ENCODE data around the gene PKDREJ.
"Not testable (repeated sequence)": the region's sequence is repeated elsewhere in the genome, so short reads cannot be mapped to it uniquely, and the experiment has no call there.

Gene PKDREJ

DNA sequence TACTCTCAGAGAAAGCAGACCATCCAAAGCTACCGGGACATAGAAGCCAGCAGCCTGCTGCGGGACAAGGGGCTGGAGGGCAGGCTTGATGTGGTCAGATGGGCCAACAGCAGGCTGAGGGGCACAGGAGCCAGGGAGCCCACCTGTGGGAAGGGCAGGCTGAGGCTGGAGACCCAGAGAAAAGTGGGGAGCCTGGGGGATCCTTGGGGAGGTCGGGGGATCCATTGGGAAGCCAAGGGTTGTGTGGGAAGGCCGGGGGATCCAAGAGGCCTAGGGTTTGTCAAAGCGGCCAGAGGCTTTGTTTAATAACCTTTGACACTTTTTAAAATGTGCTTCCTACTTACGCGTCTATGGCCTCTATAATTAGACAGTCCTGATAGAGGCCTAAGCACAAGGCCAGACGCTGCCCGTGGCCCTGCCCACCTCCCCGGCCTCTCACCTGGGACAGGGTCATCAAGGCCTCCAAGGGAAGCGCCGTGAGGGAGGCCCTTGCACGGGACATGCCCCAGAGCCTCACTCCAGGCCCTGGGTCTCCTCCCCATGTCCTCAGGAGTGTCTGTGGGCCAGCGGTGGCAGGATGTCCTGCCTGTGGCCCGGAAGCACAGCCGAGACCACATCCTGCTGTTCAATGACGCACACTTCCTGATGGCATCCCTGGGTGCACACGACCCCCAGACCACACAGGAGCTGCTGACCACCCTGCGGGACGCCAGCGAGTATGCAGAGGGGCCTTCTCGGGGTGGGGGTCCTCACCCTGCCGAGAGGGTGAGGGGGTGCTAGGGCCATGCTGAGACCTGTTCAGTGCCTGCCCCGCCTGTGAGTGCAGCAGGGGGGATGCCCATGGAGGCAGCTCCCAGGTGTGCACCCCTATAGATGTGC, 25.0 kb upstream of the PKDREJ start:
- DNase-seq: peak in 1 of 2 donors; percentile 13

DNA sequence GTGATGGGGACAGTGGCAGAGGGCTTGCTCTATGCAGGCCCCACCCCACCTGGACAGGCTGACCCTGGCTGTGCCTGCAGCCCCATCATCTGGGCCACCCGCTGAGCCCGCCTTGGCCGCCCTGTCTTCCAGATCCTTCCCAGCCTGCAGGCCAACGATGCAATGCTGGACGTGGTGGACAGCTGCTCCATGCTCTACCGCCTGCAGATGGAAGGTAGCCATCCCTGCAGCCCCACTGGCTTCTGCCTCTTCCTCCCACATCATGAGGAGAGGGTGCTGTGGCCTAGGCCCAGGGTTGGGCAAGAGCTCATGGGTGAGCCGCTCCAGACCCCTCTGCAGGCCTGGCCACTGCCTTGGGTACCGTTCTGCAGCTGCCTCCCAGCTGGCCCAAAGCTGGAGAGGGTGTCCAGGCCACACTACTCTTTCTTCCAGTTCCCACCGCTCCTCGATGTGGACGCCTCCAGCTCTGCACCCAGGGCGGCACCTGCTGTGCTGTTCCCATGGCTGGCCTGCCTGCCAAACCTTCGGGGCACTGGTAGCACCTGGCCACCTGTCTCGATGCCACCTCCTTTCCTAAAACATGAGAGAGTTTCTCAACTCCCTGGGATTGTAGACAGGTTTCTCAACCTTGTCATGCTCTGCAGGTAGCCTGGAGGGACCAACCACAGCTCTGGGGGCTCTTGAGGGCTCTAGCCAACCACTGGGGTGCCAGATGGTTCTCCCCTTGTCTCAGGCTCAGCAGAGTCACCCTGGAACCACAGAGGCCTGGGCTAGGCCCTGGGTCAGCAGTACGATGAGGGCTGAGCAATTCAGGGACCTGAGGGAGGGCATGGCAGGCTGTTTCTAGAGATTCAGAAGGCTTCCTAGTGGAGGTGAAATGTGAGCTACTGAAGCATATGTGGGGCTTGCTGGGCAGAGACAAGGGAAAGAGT, 24.1 kb upstream of the PKDREJ start:
- DNase-seq: no peak

DNA sequence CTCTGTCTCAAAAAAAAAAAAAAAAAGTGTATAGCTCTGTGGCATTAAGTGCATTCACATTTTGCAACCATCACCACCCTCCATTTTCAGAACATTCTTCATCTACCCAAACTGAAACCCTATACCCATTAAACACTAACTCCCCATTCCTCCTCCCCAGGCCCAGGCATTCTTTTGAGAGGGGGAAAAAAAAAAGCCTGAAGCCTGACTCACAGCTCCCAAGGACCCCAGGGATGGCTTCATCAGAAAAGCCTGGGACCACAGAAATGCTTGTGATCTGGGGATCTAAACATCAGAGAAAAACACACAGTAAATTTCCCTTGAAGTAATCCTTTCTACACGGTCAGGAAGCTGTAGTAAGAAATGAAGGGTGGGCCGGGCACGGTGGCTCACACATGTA, 22.9 kb upstream of the PKDREJ start:
- DNase-seq: no peak

DNA sequence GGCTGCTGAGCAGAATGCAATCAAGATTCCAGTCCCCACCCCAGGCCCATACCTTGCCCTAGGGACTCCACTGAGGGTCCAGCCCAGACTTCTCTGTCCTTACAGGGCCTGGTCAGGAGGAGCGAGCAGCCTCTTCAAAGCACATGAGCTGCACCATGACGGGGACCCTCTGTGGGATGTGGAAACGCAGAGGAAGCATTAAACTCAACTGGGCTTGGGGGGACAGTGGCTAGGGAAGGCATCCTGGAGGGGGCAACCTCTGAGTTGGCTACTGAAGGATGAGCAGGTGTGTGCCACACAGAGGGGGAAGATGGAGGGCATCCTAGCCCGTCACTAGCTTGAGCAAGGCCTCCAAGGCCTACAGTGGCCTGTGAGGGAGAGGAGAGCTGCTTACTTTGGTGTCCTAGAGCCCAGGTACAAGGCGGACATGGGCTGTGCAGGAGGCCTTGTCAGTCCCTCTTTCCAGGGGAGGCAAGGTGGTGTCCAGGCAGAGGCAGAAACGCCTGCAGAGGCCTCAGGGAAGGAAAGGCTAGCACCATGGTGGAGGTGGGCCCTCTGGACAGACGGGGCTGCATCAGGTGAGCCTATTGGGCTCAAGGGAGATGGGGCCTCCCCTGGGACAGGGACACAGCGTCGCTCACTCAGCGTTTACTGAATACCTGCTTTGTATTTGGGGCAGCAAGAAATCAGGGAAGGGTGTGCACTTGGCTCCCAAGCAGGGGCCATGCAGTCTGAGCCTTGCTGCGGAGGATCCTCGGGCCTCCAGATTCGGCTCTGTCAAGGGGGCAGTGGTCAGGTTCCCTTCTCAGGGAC, 18.9 kb upstream of the PKDREJ start:
- DNase-seq: no peak

DNA sequence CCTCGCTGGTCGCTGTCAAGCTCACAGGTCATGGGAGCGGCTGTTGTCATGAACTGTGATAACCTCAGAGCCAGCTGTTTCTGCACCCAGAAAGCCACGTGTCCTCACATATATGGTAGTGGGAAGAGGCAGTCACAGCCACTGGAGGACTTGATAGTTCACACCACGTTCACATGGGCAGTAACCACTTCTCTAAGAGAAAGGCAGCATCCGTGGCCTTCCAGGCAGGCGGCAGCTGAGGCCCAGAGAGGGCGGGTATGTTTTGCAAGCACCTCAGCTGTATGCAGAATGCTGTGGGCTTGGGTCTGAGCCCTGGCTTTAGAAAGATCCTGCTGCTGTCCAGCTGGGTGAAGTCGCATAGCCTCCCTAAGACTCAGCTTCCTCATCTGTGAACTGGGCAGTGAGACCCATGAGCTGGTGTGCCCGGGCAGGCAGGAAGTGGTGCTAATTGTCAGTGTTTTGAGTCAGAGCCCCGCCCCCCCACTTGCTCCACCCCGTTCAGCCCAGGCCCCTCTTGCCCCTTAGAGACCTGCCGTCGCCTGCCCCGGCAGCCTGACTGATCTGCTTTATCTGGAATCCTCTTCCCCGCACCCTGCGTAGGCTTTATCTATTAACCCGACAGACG, 18.0 kb upstream of the PKDREJ start:
- no peak for DNase-seq

DNA sequence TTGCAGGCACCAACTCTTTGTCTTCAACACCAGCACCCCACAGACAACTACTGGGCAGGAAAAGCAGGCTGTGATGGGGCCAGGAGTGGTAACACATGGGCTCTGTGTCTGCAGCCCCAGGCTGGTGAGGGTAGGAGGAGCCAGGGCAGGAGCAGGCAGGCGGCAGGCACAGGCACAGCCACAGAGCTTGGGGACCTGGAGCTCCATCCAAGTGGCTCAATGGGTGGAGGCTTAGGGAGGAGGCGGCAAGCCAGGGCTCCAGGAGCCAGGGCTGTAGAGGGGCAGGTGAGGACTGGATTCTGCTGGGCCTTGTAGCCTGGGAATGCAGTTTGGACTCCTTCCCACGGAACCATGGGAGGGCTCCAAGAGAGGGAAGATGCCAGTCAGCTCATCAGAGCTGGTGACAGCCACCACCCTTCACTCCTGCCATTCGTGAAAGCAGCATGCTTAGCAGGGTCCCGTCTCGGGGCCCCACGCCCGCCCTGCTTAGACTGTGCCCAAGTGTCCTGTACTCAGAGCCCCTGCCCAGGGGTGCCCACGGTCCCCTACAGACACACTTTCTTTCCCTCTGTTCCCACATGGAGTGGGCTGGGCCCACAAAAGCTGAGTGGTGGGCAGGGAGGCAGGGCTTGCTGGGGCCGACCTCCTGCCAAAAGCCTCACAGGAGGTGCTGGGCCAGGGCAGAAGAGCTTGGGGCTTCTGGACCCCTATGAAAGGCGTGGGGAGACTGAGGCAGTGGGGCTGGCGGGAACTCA, 17.1 kb upstream of the PKDREJ start:
- no peak for DNase-seq

DNA sequence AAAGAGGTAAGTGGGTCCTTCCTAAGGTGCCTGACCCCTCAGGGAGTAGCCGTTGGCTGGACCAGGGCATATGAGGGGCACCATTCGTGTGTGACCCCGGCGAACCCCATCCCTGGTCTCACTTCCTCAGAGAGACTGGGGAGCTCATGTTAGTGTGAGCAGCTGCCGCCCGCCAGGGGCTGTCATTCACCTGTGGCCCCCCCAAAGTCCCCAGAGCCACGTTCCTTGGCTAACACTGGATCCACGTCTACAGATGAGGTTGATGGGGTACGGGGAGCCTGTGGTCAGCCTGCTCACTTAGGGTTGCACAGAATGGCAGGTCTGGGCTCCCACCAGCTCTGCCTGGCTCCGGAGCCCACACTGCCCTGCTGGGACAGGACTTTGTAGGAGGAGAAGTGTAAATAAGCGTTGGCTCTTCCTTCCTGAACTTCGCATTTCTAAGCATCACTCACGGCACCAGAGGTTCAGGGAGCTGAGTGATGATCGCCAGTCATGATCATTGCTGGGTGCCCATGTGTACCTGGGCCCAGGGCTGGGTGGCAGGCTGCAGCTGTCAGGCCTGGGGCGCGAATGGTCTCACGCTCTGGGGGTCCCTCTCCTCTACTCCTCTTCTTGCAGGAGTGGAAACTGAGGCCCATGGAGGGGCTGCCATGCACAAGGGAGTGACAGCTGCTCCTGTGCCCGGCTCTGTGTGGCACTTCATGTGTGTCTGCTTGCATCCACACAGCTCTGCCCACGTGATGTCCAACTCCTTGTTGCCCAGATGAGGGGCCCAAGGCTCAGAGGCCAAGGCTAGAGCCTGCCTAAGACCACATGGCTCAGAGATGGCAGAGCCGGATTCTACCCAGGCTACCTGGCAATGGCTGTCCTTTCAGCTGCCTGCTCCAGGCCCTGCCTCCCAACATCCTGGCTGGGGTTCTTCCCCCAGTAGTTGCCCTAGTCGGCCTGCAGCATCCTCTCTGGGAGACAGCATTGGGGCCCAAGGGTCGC, 15.8 kb upstream of the PKDREJ start:
- DNase-seq: no peak

DNA sequence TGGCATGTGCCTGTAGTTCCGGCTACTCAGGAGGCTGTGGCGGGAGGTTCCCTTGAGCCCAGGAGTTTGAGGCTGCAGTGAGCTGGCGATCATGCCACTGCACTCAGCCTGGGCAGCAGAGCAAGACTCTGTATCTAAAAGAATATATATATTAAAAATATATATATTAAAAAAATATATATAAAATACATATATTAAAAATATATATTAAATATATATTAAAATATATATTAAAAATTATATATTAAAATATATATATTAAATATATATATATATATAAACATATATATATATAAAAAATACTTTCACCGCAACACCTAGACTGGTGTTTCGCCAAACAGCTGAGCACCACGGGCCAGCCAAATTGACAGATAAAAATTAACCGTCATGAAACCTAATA, 13.4 kb upstream of the PKDREJ start:
- DNase-seq: no peak

DNA sequence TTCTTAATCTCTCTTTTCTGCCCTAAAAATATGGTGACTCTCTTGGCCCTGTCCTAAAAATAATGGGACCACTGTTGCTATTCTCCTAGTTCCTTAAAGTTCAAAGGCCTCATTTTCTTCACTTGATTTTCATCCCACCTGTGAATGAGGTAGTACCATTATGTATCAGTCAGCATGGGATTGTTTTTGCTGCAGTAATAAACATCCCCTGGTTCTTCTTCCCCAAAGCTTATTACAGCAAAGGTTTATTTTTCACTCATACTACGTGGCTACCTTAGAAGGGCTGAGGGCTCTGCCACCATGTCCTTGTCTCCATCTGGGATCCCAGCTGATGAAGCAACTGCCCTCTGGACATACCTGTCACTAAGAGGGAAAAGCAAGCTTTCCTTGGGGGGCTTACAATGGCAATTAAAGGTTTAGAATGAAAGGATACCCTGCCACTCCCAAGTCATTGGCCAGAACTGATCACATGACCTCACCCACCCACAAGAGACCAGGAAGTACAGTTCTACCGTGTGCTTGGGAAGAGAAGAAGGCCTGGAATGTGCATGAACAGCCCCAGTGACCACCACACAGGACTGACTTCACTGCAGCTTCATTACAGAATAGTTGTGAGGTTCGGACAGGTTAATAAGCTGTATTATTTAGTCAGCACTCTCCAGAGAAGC, 12.4 kb upstream of the PKDREJ start:
- DNase-seq: no peak

DNA sequence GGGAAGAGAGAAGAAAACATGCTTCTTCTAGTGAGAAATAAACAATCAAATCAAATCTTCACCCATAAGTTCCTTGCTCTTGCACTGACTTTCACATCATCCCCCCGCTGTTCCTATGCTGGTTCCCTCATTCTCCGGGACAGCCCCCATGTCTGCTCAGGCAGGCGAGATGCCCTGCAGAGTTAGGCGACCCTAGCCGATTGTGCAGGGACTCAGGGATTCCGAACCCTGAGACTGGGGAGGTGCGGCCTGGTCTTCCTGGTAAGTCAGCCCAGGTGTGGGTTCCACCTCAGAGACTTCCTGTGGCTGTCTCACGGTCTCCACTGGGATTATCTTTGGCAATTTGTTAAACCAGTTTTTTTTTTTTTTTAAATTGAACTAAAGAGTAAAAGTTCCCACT, 11.2 kb upstream of the PKDREJ start:
- no peak for DNase-seq

DNA sequence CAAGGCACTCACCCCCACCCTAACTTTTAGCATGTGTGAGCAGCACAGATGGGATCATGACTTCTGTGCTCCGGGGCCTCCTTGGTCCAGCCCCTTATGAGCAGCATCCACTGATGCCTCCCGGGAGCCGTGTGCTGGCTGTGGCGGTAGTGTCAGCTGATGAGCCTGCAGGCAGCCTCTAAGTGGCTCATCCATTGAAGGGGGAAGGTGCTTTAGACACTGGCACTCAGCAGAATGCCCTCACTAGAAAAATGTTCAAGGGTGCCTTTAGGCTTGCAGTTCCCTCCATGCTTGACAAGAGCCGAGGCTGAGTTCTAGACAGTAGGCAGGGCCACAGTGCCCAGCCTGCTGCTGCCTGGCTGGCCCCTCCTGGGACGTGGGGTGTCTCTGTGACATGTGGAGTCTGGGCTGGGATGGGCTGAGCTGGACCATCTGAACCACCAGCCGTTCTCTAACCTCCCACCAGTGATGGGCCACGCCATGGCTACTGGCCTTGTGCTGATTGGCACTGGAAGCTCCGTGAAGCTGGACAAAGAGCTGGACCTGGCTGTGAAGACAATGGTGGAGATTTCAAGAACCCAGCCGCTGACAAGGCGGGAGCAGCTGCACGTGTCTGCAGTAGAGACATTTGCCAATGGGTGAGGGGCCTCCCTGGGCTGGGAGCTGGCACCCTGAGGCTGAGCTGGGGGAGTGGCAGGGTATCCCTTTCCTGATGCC, 10.4 kb upstream of the PKDREJ start:
- no peak for DNase-seq

DNA sequence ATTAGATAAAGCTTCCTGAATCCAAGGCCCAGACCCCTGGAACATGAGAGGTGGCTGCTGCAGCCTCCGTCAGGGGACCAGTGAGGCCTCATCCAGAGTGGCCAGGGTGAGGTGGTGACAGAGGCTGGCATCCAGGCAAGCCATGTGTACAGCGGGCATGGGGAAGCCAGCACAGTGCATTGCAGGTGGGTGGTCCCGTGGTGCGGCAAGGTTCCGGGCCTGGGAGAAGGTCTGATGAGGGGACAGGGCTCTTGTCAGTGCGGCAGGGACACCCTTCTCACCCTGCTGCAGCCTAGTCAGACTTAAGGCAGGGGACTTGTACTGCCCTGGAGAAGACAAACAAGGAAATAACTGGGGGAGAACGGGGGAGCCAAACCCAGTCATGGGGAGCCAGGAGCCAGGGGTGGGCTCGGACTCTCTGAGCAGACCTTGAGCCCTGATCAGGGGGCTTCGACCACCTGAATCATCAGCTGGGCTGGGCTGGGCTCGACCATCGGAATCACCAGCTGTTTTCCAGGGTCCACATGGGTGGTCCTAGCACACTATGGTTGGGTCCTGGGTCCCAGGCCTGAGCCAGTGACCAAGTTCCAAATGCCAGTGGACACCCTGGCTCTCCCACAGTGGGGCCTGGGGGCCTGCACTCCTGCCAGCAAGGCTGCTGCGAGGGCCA, 9.8 kb upstream of the PKDREJ start:
- no peak for DNase-seq

DNA sequence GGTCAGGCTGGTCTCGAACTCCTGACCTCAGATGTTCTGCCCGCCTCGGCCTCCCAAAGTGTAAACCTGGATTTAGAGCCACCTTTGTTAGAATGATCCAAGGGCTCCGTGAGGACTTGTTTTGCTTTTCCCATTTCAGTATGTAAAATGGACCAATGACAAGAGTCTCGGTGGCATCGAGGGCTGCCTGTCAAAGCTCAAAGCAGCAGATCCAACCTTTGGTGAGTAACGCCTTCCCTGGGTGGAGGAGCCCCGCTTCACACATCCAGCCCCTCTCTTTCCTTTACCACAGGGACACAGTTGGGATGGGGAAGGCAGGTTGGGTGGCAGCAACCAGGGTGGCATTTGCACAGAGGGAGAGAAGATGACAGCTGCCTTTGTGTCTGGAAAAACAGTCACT, 9.1 kb upstream of the PKDREJ start:
- no peak for DNase-seq

DNA sequence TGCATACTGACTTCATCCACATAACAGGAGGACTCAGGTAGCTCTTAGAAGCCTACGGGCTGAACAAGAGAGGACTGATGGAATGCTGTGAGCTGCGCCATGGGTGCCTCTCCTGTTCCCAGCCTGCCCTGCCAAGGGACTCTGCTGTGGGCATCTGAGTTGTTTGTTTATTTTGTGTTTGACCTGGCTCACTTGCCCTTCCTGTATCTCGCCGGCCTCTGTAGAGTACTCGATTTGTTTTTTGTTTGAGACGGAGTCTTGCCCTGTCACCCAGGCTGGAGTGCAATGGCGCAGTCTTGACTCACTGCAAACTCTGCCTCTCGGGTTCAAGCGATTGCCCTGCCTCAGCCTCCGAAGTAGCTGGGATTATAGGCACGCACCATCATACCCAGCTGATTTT, 6.4 kb upstream of the PKDREJ start:
- no peak for DNase-seq

DNA sequence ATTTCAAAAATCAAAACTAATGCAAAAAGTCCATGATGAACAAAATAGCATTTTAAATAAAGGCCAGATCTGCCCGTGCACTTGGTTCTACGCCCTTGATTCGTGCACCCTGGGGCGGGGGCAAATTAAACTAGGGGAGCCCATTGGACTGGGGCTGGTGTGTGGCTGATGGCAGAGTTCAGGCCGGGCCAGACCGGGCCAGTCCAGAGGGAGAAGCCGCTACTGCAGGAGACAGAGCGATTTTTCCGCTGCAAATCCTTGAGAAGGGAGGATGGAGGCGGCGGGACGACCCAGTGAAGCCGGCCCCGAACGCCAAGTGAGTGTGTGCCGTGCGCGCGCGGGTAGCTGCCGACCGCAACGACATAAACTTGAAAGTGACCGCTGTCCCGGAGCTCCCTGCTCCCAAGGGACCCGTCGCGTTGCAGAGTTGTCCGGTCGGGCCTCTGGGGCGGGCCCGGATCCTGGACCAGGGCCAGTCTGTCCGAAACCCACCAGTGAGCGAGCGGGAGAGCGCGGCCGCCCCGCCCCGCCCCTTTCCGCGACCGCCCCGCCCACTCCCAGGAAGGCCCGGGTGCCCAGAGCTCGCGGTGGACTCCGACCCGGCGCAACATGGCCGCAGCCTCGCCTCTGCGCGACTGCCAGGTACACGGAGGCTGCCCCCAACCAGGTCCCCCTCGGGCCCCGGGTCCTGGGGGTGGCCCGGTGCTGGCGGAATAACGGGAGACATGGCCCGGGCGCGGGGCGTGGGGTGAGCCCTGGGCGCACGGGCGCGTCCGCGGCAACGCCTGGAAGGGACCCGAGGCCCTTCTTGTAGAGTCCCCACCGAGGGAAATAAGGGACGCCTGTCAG, 4.5 kb upstream of the PKDREJ start, which contains the start of gene TTC38:
TSS of gene TTC38 (plus strand) at position 578 of the 849 bp plus-strand sequence. CDS start at position 610, 32 bp downstream.
- peak in 1 of 2 donors; percentile 48 for DNase-seq

DNA sequence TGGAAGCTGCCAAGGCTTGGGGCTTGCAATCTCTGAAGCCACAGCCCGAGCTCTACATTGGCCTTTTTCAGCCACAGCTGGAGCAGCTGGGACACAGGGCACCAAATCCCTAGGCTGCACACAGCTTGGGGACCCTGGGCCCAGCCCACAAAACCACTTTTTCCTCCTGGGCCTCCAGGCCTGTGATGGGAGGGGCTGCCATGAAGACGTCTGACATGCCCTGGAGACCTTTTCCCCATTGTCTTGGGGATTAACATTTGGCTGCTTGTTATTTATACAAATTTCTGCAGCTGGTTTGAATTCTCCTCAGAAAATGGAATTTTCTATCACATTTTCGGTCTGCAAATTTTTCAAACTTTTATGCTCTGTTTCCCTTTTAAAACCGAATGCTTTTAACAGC, 2.5 kb upstream of the PKDREJ start:
- not testable (repeated sequence) for DNase-seq

DNA sequence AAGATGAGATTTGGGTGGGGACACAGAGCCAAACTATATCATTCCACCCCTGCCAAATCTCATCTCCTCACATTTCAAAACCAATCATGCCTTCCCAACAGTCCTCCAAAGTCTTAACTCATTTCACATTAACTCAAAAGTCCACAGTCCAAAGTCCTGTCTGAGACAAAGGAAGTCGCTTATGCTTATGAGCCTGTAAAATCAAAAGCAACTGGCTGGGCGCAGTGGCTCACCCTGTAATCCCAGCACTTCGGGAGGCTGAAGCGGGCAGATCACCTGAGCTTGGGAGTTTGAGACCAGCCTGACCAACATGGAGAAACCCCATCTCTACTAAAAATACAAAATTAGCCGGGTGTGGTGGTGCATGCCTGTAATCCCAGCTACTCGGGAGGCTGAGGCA, 1.4 kb upstream of the PKDREJ start:
- not testable (repeated sequence) for DNase-seq
